Heart left ventricle (tissue), 13 donors: ENCODE data around the gene PRKN.

Experiments used
- POLR2A ChIP-seq, 2 donors: fragments of 450-650 bp; IDR thresholded peaks; one replicate each; pipeline ENCODE4 v1.6.1; 2017; ENCODE audit warnings: antibody characterized with exemption in 2 of 2, mild to moderate bottlenecking in 2 of 2, moderate library complexity in 2 of 2
- TF ChIP-seq, protein P1 (sequence below), 12 donors: fragments of 200-600 bp; sonication (generic) in 4 of 12; IDR thresholded peaks; one replicate each; pipeline versions ENCODE4 v1.5.0 to v1.8.0; 2018 to 2022; ENCODE audit warnings: antibody characterized with exemption in 12 of 12, mild to moderate bottlenecking in 5 of 12
- donor health status: ischemic (EF 13 %, LVEDD 7.1; RV severe dilation, severe dysfunction).
- donor health status: DM: no; HTN: yes; CAD: no.
- donor health status: DM: no; HTN: no; CAD: no.
- donor health status: ischemic (EF 25% LVEDD 6.9; RV normal size, moderate dysfunction).
- donor health status: ischemic (EF 25% LVEDD 5.7; RV mildly dilated, moderate dysfunction).
- donor health status: ischemic (EF 35%, LVEDD 5.7; RV mildly dilated, moderate dysfunction).
- donor health status: nonischemic (EF 11% LVEDD 7.7; RV severe dilation, severe dysfunction).
- donor health status: DM: yes; HTN: yes; CAD: no.
- donor health status: PGD.
- donor health status: ischemic (EF 29% LVEDD 5.4; RV normal size, mild dysfunction).
- donor health status: nonischemic (EF 23%, LVEDD 6.1; RV moderate dilation, normal function).

DNA sequence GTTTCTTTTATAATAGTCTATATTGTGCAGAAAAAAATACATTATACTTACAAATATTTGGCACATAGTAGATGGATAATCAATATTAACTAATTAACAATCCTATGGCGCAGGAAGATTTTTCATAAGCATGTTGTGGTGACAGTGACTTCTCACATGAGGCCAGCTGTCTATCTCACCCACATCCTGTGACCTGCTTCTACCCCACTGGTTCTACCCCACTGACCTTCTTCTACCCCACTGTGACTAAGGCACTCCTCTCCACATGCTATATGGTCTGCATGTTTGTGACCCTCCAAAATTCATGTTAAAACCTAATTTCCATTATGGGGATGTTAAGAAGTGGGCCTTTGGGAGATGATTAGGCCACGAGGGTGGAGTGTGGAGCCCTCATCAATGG lies 1058.9 kb downstream of the PRKN start:
- TF ChIP-seq, protein P1, sequence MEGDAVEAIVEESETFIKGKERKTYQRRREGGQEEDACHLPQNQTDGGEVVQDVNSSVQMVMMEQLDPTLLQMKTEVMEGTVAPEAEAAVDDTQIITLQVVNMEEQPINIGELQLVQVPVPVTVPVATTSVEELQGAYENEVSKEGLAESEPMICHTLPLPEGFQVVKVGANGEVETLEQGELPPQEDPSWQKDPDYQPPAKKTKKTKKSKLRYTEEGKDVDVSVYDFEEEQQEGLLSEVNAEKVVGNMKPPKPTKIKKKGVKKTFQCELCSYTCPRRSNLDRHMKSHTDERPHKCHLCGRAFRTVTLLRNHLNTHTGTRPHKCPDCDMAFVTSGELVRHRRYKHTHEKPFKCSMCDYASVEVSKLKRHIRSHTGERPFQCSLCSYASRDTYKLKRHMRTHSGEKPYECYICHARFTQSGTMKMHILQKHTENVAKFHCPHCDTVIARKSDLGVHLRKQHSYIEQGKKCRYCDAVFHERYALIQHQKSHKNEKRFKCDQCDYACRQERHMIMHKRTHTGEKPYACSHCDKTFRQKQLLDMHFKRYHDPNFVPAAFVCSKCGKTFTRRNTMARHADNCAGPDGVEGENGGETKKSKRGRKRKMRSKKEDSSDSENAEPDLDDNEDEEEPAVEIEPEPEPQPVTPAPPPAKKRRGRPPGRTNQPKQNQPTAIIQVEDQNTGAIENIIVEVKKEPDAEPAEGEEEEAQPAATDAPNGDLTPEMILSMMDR (IDR thresholded peaks at IDR 0.05) = no peak
- TF ChIP-seq POLR2A (IDR thresholded peaks at IDR 0.05) = no peak
